ENCODE results near the gene AHDC1. TPM values are rescaled to one million over a fixed set of nuclear protein-coding genes. Genes with fewer than 3 reads are reported as not detected.

The AHDC1 gene
- total RNA-seq, 2 donors from 2014 or later = 23.5 to 35.0 TPM

- Histone ChIP-seq H3K9me3 (no peaks in the 10 kb centered on the region), H3K4me1 (peaks cover 0 to 10% of the 10 kb centered on the region in 2 donors), H3K27me3 (no peaks in the 10 kb centered on the region), H3K36me3 (no peaks in the 10 kb centered on the region), H3K27ac (no peak overlapping the region), H3K4me3 (no peak overlapping the region)
- no peak for TF ChIP-seq CTCF (IDR thresholded peaks at IDR 0.05)
- DNase-seq (ENCODE audit: low spot score) = no peak
These were observed 14.6 kb upstream of the AHDC1 start for GRCh38 chr1:27618341-27619082.

GRCh38 chr1:27617420-27617819 is 13.5 kb upstream of the AHDC1 start:
- Histone ChIP-seq H3K27me3 (no peaks in the 10 kb centered on the region), H3K4me3 (no peak overlapping the region), H3K36me3 (no peaks in the 10 kb centered on the region), H3K9me3 (no peaks in the 10 kb centered on the region), H3K4me1 (peaks cover 0 to 10% of the 10 kb centered on the region in 2 donors), H3K27ac (no peak overlapping the region)
- no peak for TF ChIP-seq CTCF (IDR thresholded peaks at IDR 0.05)
- no peak for DNase-seq (ENCODE audit: low spot score)

GRCh38 chr1:27616441-27616840 is 12.5 kb upstream of the AHDC1 start:
- Histone ChIP-seq H3K36me3 (no peaks in the 10 kb centered on the region), H3K27me3 (no peaks in the 10 kb centered on the region), H3K9me3 (no peaks in the 10 kb centered on the region), H3K4me3 (no peak overlapping the region), H3K27ac (no peak overlapping the region), H3K4me1 (peaks cover 0 to 10% of the 10 kb centered on the region in 2 donors)
- no peak for DNase-seq (ENCODE audit: low spot score)
- TF ChIP-seq CTCF (IDR thresholded peaks at IDR 0.05) = peak in 1 of 2 donors; percentile 13

GRCh38 chr1:27615346-27616192 is 11.6 kb upstream of the AHDC1 start:
- H3K9me3 ChIP-seq = no peaks in the 10 kb centered on the region
- no peak for TF ChIP-seq CTCF (IDR thresholded peaks at IDR 0.05)
- DNase-seq (ENCODE audit: low spot score) = no peak
- H3K27ac ChIP-seq = no peak overlapping the region
- H3K27me3 ChIP-seq = no peaks in the 10 kb centered on the region
- no peak overlapping the region for H3K4me3 ChIP-seq
- H3K36me3 ChIP-seq = no peaks in the 10 kb centered on the region
- H3K4me1 ChIP-seq = peaks cover 0 to 10% of the 10 kb centered on the region in 2 donors

- H3K36me3 ChIP-seq = no peaks in the 10 kb centered on the region
- no peak for DNase-seq (ENCODE audit: low spot score)
These were observed 10.8 kb upstream of the AHDC1 start for GRCh38 chr1:27614625-27615344.

More at GRCh38 chr1:27614625-27615344, 10.8 kb upstream of the AHDC1 start:
- Histone ChIP-seq H3K4me1 (peaks cover 0 to 10% of the 10 kb centered on the region in 2 donors), H3K27ac (no peak overlapping the region), H3K4me3 (no peak overlapping the region), H3K27me3 (no peaks in the 10 kb centered on the region), H3K9me3 (no peaks in the 10 kb centered on the region)
- TF ChIP-seq CTCF (IDR thresholded peaks at IDR 0.05) = no peak

All from right atrium auricular region (tissue), 2 donors.